K562 treated with DMSO at 1 percent for 24 hours (cell line): ENCODE data around the gene POLQ. TPM values are rescaled to one million over a fixed set of nuclear protein-coding genes. Genes with fewer than 3 reads are reported as not detected.

Experiments used
- total RNA-seq: library from RNA; unstranded; fragments of 300-600 nt; gene quantifications from 2 replicates; pipeline ENCODE4 v1.2.3, GENCODE V29; 2022; ENCODE audit warnings: low read depth; ENCODE audit not compliant: insufficient read depth

Gene POLQ
- total RNA-seq = 4.1 and 4.5 TPM in 2 replicates

DNA sequence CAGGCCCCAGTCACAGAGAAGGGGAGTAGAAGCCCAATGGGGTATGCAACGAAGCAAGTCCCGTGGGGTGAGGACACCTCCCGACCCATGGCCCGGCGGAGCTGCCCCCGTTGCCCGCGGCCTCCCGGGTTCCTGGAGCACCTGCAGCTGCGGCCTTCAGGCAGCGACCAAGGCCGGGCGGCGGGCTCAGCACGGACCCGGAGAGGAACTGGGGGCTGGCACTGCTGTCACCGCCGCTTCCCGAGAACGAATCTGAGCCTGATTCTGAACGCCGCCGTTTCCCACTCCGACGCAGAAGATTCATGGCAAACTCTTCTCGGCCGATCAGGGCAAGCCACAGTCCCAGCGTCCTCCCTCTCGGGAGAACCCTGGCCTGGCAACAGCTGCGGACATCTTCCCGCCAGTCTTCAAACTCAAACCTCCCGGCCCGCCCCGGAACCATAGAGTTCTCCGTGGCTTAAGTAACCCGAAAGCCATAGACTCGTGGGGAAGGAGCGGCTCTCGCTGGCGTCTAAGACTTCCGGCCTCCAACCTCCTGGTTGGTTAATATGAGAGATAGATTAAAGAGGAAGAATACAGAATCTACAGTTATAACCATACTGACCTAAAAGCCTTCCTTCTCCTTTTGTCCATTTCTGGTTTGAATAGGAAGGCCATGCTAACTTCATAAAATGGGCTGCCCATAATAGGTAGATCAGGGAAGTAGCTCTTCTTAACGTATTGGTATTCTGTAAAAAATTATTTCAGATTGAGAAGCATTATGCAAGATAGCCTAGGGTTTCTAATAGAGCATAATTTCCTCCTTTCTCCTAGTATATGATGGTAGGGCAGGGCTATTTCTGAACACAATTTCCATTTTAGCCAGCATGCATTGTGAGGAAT lies at the start of gene POLQ:
Gene POLQ, minus strand, starts transcription at position 415 of the 882 bp plus-strand sequence. Its CDS starts 111 bp downstream, at position 304.

DNA sequence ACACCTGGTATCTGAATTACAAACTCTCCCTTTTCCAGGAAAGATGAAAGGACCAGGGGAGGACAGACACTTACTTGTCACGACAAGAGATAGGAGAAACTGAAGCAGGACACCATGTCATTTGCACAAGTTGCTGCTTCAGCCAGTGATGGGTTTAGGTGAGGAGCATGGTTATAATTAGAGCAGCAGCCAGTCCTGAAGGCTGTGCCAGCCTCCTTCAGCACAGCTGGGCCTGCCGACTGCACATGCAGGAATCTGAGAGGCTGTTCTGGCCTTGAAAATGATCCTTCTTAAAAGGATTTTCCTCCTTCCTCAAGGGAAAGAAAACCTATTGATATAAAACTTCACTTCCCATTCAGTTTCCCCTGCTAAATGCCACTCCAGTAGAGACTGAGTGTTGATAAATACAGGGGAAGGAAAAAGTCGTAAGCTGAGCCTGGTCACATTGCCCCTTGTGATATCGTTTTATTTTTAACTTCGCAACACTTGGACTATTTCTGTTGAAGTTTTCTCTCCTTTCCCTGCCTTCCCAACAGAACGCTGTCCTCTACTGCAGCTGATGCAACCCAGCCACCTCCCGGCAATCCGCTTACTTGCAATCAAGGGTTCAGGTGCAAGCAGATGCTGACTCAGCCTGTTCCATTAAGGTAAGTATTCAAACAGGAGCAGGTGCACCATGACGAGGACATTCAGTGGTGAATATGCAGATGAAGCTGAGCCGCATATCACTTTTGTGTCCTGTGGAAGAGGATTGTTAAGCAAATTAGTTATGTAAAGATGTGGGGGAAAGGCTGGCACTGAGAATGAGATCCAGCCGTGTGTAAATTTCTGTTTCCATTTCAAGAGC lies 47.3 kb upstream of the POLQ start, which contains the start of gene FBXO40:
Gene FBXO40, plus strand, starts transcription at position 524 of the 847 bp plus-strand sequence. CDS start 27,197 bp downstream, outside the sequence.

DNA sequence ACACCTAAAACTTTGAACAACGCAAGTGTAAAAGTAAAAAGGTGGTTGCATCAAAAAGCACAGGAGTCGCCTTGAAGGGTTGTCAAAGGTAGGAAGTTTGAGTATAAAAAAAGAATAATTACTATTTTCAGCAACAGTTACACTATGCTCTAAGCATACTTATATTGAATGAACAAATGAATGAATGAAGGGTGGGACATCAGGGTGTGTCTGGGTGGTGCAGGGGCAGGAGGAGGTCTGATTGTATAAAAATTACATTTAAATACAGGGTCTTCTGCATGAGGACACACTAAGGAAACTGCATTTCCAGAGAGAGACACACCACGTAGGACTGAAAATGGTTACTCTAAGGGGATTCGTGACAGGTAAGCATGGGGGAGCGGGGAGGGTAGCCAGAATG lies 21.9 kb upstream of the POLQ start, which contains the start of gene ARGFX:
Gene ARGFX, plus strand, starts transcription at position 301 of the 400 bp plus-strand sequence. CDS start 2,765 bp downstream, outside the sequence.

Other genes starting within 250 kb of the POLQ start
- not detected in 2 replicates for gene ARGFX, start 22.0 kb upstream of the POLQ start, total RNA-seq
- not detected in 2 replicates for gene FBXO40, start 47.4 kb upstream of the POLQ start, total RNA-seq
- 56.0 and 57.4 TPM in 2 replicates for gene HCLS1, start 114.9 kb upstream of the POLQ start, total RNA-seq
- gene GOLGB1, start 203.8 kb upstream of the POLQ start, total RNA-seq = 7.9 and 11.3 TPM in 2 replicates